IMR-90 (cell line): Measurements from ENCODE around the gene HECW1. TPM values are rescaled to one million over a fixed set of nuclear protein-coding genes. Genes with fewer than 3 reads are reported as not detected.

Experiments used
- ATAC-seq: fragments of 200-7000 bp; cut with Tn5 transposase; 2 replicates; pipeline ENCODE4 v1.9.1; 2020; ENCODE audit warnings: low read depth, mild to moderate bottlenecking, moderate library complexity
- BruUV-seq: library from RNA; stranded (reverse); fragments of 400-500 nt; replicated peaks from 2 replicates; lab custom pipeline; 2021; lab: Mats Ljungman, UMichigan
- CTCF ChIA-PET: fragments of 300-600 bp; formaldehyde crosslinking; extraction: SDS; loops from one replicate; lab custom pipeline; 2021; ENCODE audit warnings: antibody characterized with exemption; lab: Yijun Ruan, JAX
- POLR2A ChIA-PET: fragments of 300-600 bp; sonication (Branson Sonifier 250); formaldehyde crosslinking; loops from one replicate; lab custom pipeline; 2022; ENCODE audit warnings: antibody characterized with exemption; ENCODE audit not compliant: unreplicated experiment; lab: Charles Lee
- DNase-seq: peaks from one replicate; pipeline ENCODE4 v3.0.0; 2013
- H2AFZ ChIP-seq: replicated peaks from 2 replicates; pipeline ENCODE3; 2013; ENCODE audit warnings: low read length, mild to moderate bottlenecking; ENCODE audit not compliant: poor library complexity
- H2AK5ac ChIP-seq: 2 replicates; pipeline ENCODE4 v1.6.1; 2013; ENCODE audit warnings: low read depth, low read length, inconsistent platforms
- H2AK9ac ChIP-seq: replicated peaks from 2 replicates; pipeline ENCODE3; 2013; ENCODE audit warnings: mild to moderate bottlenecking, low read depth, low read length, moderate library complexity; ENCODE audit not compliant: poor library complexity
- H2BK120ac ChIP-seq: 2 replicates; pipeline ENCODE4 v1.6.1; 2013; ENCODE audit warnings: low read depth, low read length, inconsistent platforms
- H2BK15ac ChIP-seq: 3 replicates; pipeline ENCODE4 v1.6.1; 2013; ENCODE audit warnings: low read depth, low read length, inconsistent platforms
- H2BK20ac ChIP-seq: 2 replicates; pipeline ENCODE4 v1.6.1; 2013; ENCODE audit warnings: low read depth, mild to moderate bottlenecking, inconsistent platforms, low read length, moderate library complexity
- H2BK5ac ChIP-seq: 2 replicates; pipeline ENCODE4 v1.6.1; 2013; ENCODE audit warnings: mild to moderate bottlenecking, low read depth, low read length, inconsistent platforms; ENCODE audit not compliant: poor library complexity, severe bottlenecking
- H3K14ac ChIP-seq: replicated peaks from 2 replicates; pipeline ENCODE4 v1.6.1; 2013; ENCODE audit warnings: low read depth, low read length, inconsistent platforms
- H3K18ac ChIP-seq: 2 replicates; pipeline ENCODE4 v1.6.1; 2013; ENCODE audit warnings: low read depth, low read length, control low read depth
- H3K23ac ChIP-seq: 2 replicates; pipeline ENCODE4 v1.6.1; 2013; ENCODE audit warnings: low read depth, low read length, inconsistent platforms
- H3K27ac ChIP-seq: 2 replicates; pipeline ENCODE4 v1.5.1; 2013; ENCODE audit warnings: mild to moderate bottlenecking, control low read depth, low read length; ENCODE audit not compliant: insufficient read depth
- H3K27me3 ChIP-seq: 2 replicates; pipeline ENCODE4 v1.6.1; 2013; ENCODE audit warnings: low read length; ENCODE audit not compliant: control insufficient read depth, insufficient read depth
- H3K36me3 ChIP-seq: 2 replicates; pipeline ENCODE4 v1.6.1; 2013; ENCODE audit warnings: low read length, mixed read lengths; ENCODE audit not compliant: control insufficient read depth, insufficient read depth
- H3K4ac ChIP-seq: 2 replicates; pipeline ENCODE4 v1.6.1; 2013; ENCODE audit warnings: low read depth, low read length, inconsistent platforms
- H3K4me1 ChIP-seq: 2 replicates; pipeline ENCODE4 v1.6.1; 2013; ENCODE audit warnings: low read length, mixed read lengths; ENCODE audit not compliant: control insufficient read depth, insufficient read depth
- H3K4me2 ChIP-seq: 2 replicates; pipeline ENCODE4 v1.6.1; 2013; ENCODE audit warnings: low read depth, mild to moderate bottlenecking, control low read depth, low read length, moderate library complexity
- H3K4me3 ChIP-seq: 2 replicates; pipeline ENCODE4 v1.5.1; 2013; ENCODE audit warnings: low read depth, mild to moderate bottlenecking, control low read depth, low read length, moderate library complexity; ENCODE audit not compliant: insufficient read depth
- H3K56ac ChIP-seq: 2 replicates; pipeline ENCODE4 v1.6.1; 2013; ENCODE audit warnings: low read length, inconsistent platforms; ENCODE audit not compliant: insufficient read depth; ENCODE audit errors: extremely low read depth
- H3K79me1 ChIP-seq, 2 experiments: 2 replicates each; pipeline ENCODE4 v1.6.1; 2013; ENCODE audit warnings: low read length in 2 of 2, inconsistent platforms in 1 of 2, low read depth in 1 of 2
- H3K9ac ChIP-seq: 2 replicates; pipeline ENCODE4 v1.6.1; 2013; ENCODE audit warnings: low read depth, low read length, control low read depth
- H3K9me1 ChIP-seq: 2 replicates; pipeline ENCODE4 v1.6.1; 2013; ENCODE audit warnings: low read length, inconsistent platforms; ENCODE audit not compliant: insufficient read depth
- H3K9me3 ChIP-seq: 2 replicates; pipeline ENCODE4 v1.6.1; 2013; ENCODE audit warnings: low read length; ENCODE audit not compliant: control insufficient read depth, insufficient read depth
- H4K20me1 ChIP-seq: 2 replicates; pipeline ENCODE4 v1.6.1; 2013; ENCODE audit warnings: low read length, inconsistent platforms; ENCODE audit not compliant: insufficient read depth
- H4K5ac ChIP-seq: 2 replicates; pipeline ENCODE4 v1.6.1; 2013; ENCODE audit warnings: mild to moderate bottlenecking, low read depth, low read length, control low read depth
- H4K8ac ChIP-seq, 2 experiments: 2 replicates each; pipeline ENCODE4 v1.6.1; 2013; ENCODE audit warnings: low read depth in 2 of 2, low read length in 2 of 2, control low read depth in 1 of 2, inconsistent platforms in 1 of 2
- H4K91ac ChIP-seq: 2 replicates; pipeline ENCODE4 v1.6.1; 2013; ENCODE audit warnings: low read depth, low read length, inconsistent platforms; ENCODE audit not compliant: insufficient read depth
- CEBPB ChIP-seq: IDR thresholded peaks from 2 replicates; pipeline ENCODE4 v1.6.1; 2012; ENCODE audit warnings: low read depth, low read length, improper control_type of control experiment
- CHD1 ChIP-seq: IDR thresholded peaks from 2 replicates; pipeline ENCODE4 v1.6.1; 2012; ENCODE audit warnings: low read depth, low read length, improper control_type of control experiment
- ELK1 ChIP-seq: fragments of 150-350 bp; IDR thresholded peaks from 2 replicates; pipeline ENCODE4 v1.6.1; 2016; ENCODE audit warnings: low read depth, mild to moderate bottlenecking, low read length, moderate library complexity, borderline replicate concordance
- FOS ChIP-seq: fragments of 150-350 bp; IDR thresholded peaks from 2 replicates; pipeline ENCODE4 v1.6.1; 2016; ENCODE audit warnings: low read depth, low read length
- SMC3 ChIP-seq: fragments of 150-350 bp; IDR thresholded peaks from 2 replicates; pipeline ENCODE4 v1.6.1; 2016; ENCODE audit warnings: low read depth, mild to moderate bottlenecking, antibody characterized with exemption, low read length, moderate library complexity
- WGBS, 2 experiments: methylation state at CpG; one replicate each; pipeline versions ENCODE4 v1.1.5 to v1.1.7; 2013; ENCODE audit warnings: missing lambda C conversion rate in 2 of 2; ENCODE audit not compliant: insufficient read length in 1 of 2; ENCODE audit errors: extremely low coverage in 2 of 2; 5-methylcytosine and 5-hydroxymethylcytosine counted together
- dilution Hi-C: fragments of 300-500 bp; cut with HindIII; formaldehyde crosslinking; loops from one replicate; pipeline ENCODE4 v1.14.3; 2018; ENCODE audit warnings: low sequenced_read_pairs; ENCODE audit not compliant: unreplicated experiment
- in situ Hi-C: fragments of 300-500 bp; cut with MboI; formaldehyde crosslinking; loops from 3 replicates; pipeline ENCODE4 v1.14.3; 2019; ENCODE audit warnings: low sequenced_read_pairs, inconsistent platforms, mixed read lengths
- intact Hi-C: fragments of 100-400 bp; cut with micrococcal nuclease; formaldehyde crosslinking; loops from 2 replicates; pipeline ENCODE4 v1.10.0; 2022
- polyA plus RNA-seq, 3 experiments: library from polyadenylated mRNA; depleted of rRNA; stranded (reverse); fragments of >200 nt; gene quantifications; 2 replicates each; pipeline ENCODE4 v1.2.3, GENCODE V29; 2012; ENCODE audit warnings: low replicate concordance in 1 of 3
- total RNA-seq: library from RNA; depleted of rRNA; stranded (reverse); fragments of >200 nt; gene quantifications from 2 replicates; pipeline ENCODE4 v1.2.3, GENCODE V29; 2012

The HECW1 gene
- total and polyA plus RNA-seq, 2 of the 4 experiments (the other 2 are of a cell fraction) = 0.56 to 1.3 TPM

- Histone ChIP-seq H2BK5ac (no peak overlapping the region), H2BK20ac (no peak overlapping the region), H3K9ac (no peak overlapping the region), H3K18ac (no peak overlapping the region), H3K4me3 (no peak overlapping the region), H3K27me3 (no peaks in the 10 kb centered on the region; the same call in none of the 2 replicates), H4K8ac (no peak overlapping the region), H4K91ac (no peak overlapping the region), H4K5ac (no peak overlapping the region), H2AFZ (no peak overlapping the region), H3K4me1 (no peaks in the 10 kb centered on the region), H3K36me3 (no peaks in the 10 kb centered on the region), H3K4ac (no peak overlapping the region), H3K79me1 (no peaks in the 10 kb centered on the region), H3K4me2 (no peak overlapping the region), H2AK9ac (no peak overlapping the region), H2BK15ac (no peak overlapping the region), H2AK5ac (no peak overlapping the region), H3K27ac (no peak overlapping the region), H3K9me3 (no peaks in the 10 kb centered on the region), H2BK120ac (no peak overlapping the region), H3K23ac (no peak overlapping the region; the same call in 1 of the 2 replicates), H4K20me1 (no peaks in the 10 kb centered on the region), H3K9me1 (no peaks in the 10 kb centered on the region), H3K14ac (no peak overlapping the region), H3K56ac (no peak overlapping the region)
- POLR2A ChIA-PET = no interaction called here
- in situ Hi-C loops (no loop called here), dilution Hi-C loops (no loop called here), intact Hi-C loops (no loop called here)
- ATAC-seq = no peak
- BruUV-seq = no TSS peak
- no peak for DNase-seq
- CTCF ChIA-PET = no interaction called here
- WGBS, 2 experiments = no CpG with 5 or more reads among the region's 4 CpGs
- TF ChIP-seq ELK1 (no peak), FOS (no peak), CHD1 (no peak), CEBPB (no peak), SMC3 (no peak)
These were observed 264.9 kb downstream of the HECW1 start for GRCh38 chr7:43377196-43377960.
